Skin epidermis (tissue), 12 donors: ENCODE measurements around the gene TBC1D14.

Experiments used
- H3K27ac ChIP-seq, 21 experiments: fragments of 200-600 bp; sonication (generic) in 11 of 21; one replicate each; pipeline ENCODE4 v1.5.0; 2020; ENCODE audit warnings: mild to moderate bottlenecking in 3 of 21, inconsistent platforms in 2 of 21, moderate library complexity in 2 of 21
- H3K4me3 ChIP-seq, 7 experiments: fragments of 200-600 bp; sonication (generic) in 2 of 7; one replicate each; pipeline ENCODE4 v1.5.0; 2020; ENCODE audit warnings: inconsistent platforms in 2 of 7, mild to moderate bottlenecking in 2 of 7, moderate library complexity in 1 of 7

The TBC1D14 gene

DNA sequence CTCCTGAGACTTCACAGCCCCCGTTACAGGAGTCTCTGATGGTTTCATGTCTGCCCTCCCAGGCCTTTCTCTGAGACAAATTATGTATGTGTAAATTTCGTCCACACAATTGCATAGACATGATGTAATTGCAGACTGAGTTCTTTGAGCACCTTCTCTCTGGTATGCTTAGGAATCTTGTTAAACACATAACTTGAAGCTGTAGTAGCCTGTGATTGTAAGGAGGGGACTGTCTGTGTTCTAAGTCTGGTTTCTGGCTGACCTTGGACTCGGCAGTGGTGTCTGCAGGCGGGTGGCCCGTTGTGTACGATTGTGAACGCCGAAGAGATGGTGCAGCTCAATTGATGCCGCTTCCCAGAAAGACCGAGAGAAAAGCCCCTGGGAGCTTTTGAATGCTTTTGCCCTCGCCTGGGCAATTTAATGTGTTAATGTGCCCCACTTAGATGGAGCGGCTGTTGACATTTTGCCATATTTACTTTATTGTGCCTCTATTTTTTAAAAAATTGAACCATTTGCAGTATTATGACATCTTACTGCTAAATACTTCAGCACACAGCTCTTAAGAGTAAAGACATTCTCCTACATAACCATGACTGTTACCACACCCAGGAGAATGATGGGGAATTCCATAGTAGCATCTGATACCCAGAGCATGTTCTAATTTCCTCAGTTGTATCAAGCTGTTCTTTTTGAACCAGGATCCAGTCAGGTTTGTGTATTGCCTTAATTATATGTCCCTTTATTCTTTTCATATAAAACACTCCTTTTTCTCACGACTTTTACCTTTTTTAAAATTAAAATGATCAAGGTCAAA lies 75.2 kb downstream of the TBC1D14 start:
- Histone ChIP-seq H3K27ac (peak overlapping the region in 4 of 21 experiments; percentile 1 to 57 (median 19)), H3K4me3 (no peak overlapping the region)

DNA sequence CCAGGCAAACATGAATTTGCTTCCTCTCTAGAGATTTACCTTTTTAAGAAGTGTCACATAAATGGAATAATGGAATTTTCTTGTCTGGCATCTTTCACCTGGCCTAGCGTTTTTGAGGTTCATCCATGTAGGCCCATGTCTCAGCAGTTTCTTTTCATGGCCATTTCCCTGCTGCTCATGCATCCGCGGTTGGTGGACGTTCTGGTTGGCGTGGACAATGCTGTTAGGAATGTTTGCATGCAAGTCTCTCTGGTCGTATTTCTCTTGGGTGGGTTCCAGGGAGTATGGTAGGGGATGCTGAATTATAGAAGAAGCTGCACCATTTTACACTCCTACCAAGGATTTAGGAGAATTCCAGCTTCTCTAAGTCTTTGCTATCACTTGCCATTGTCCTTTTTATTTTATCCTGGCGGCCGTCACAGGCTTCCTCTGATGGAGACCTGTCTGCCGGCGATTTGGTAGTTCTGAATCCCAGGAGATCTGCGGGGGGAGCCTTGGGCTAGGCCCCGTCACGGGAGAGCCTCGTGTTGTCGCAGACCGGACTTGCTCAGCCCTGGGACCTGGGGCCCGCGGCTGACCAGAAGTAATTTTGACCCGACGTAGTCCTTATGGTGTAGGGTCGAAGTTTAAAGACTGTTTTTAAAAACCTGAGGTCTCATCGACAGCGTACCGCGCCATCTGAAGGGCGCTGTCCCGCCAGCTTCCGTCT lies 76.6 kb downstream of the TBC1D14 start:
- peak overlapping the region; percentile 63 to 90 (median 80) for H3K4me3 ChIP-seq
- H3K27ac ChIP-seq, result peak overlapping the region in 20 of 21 experiments; percentile 46 to 97 (median 91)

DNA sequence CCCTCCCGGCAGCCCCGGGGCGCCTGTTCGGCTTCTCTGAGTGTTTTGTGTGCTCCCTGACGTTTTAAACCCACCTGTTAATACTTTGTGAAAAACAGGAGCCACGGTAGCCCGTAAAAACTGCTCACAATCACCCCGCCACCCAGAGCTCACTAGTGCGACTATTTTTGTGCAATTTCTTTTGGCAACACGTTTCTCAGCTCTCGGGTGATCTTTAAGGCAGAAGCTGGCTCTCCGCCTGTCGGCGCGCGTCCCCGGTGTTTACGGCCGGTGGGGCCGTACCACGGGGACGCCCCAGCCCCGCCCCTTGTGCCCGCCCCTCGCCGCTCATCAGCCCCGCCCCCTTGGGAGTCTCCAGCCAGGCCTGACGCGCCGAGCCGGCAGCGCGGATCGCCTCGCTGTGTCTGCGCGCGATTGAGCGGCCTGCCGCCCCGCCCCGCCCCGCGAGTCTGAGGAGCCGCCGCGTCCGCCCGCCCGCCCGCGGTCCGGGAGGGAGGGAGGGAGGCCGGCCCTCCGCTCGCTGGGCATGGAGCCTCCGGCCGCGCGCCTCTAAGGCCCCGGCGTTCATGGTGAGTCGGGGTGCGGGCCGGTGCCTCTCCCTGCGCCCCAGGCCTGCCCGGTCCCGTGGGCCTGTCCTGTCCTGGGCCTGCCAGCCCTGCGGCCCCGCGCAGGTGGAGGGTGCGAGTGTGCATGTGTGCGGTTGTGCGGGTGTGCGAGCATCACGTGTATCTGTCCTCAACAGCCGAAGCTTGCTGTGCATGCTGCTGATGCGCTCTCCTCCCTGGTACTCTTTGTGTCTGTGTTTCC lies 77.4 kb downstream of the TBC1D14 start:
- Histone ChIP-seq H3K27ac (peak overlapping the region; percentile 64 to 97 (median 90)), H3K4me3 (peak overlapping the region; percentile 63 to 90 (median 80))

DNA sequence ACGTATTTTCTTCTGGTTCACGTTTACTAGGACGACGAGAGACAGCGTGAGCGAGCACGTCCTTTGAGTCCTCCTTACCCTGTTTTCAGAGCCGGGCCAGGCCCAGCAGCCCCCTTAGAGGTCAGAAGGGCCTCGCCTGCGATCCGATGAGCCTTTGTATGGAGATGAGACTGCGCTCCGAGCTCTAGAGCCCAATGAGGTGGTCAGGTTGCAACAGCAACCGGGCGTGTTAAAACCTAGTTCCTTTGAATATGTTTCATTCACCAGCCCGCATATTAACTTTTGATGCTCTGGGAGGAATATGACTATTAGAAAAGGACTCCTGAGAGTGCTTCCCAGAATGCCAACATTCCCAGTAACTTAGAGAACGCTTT lies 77.9 kb downstream of the TBC1D14 start:
- Histone ChIP-seq H3K4me3 (peak overlapping the region; percentile 63 to 90 (median 80)), H3K27ac (peak overlapping the region; percentile 64 to 97 (median 89))

DNA sequence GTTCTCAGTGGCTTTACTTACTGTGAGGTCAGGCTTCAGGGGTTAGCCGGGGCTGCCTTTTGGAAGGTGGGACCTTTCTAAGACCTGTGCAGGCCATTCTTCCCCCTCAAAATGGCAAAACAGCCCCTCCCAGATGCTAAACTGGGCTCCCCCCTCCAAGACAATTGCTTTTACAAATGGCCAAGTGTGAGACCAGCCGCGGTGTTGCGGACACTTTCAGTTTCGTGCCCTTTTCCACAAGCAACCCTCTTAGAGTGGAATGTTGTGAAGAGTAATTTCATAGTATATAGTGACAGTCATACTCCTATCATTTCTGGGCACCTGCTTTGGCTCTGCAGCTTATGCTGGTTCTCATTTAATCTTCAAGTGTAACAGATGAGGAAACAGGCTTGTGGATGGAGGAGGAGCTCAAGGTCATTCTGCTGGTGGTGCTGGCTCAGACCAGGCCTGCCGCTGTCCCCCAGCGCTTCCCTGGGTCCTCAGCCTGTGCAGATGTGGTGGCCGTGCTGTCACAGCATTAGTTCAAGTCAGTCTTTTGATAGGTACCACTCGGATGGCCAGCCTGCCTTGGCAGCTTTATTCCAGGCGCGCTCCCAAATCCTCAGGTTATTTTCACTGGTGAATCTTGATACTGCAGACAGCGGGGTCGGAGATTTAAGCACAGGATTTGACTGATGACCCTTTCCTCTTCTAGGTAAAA lies 78.5 kb downstream of the TBC1D14 start:
- H3K27ac ChIP-seq, result peak overlapping the region in 20 of 21 experiments; percentile 69 to 97 (median 89)

DNA sequence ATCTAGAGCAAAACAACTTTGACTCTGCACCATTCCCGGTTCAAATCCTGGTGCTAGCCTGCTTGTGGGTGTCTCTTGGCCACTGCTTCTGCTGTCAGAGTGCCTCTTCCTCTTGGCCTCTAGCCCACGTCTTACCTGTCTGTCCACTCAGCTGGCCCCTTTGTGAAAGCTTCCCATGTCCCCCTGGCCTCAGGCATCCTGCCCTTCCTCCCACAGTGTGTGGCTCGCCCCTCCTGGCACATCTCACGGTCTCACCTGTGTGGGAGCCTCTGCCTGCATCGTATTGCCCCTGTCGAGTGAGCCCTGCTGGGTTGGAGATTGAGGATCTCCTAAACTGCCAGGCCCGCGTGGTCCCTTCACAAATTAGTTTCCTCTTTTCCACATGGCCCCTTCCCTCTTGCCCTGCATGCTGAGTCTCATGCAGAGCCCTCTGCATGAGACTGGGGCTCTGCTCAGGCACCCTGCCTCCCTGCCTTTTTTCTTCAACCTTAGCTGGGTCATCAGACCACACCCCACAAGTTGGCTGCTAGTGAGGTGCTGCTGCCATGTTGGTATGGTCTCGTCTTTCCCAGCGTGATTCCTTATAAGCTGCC lies 79.8 kb downstream of the TBC1D14 start:
- Histone ChIP-seq H3K4me3 (no peak overlapping the region), H3K27ac (peak overlapping the region in 4 of 21 experiments; percentile 3 to 96 (median 53))

More for the DNA sequence above, 78.5 kb downstream of the TBC1D14 start:
- H3K4me3 ChIP-seq, result peak overlapping the region; percentile 63 to 90 (median 80)

DNA sequence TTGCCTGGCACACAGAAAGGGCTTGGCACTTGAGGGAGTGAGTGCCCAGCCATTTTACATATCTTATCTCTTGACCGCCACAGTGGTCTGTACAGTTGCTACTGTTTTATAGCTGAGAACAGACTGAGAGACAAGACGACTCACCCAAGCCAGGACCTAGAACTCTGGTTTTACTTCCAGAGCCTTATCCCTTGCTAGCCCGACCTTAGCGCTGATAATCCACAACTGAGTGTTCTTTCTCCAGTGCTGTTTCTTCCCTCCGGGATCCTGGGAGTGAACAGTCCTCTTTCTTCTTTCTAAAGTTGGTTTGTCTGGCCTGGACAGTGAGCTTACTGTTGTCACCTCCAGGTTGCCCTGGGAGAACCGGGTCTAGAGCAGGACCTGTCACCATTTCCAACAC lies 81.0 kb downstream of the TBC1D14 start:
- Histone ChIP-seq H3K4me3 (no peak overlapping the region), H3K27ac (peak overlapping the region in 9 of 21 experiments; percentile 29 to 77 (median 67))

DNA sequence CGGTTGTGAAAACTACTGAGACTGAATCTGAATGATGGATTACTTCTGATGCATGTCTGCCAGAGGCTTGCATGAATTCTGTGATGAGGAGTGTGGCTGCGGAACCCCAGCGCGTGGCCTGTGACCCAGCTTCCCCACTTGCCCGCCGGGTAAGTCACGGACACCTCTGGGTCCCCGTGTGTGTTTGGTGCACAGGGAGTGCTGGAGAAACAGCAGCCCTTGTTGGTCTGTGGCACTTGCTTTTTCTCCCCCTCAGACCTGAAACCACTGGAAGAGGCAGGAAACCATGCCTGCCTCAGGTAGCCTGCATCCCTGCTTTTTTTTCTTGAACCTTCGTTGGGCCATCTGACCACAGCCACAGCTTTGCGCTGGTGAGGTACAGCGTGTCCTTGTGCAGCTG lies 81.6 kb downstream of the TBC1D14 start:
- Histone ChIP-seq H3K27ac (peak overlapping the region in 18 of 21 experiments; percentile 7 to 77 (median 58)), H3K4me3 (peak overlapping the region in 1 of 7 experiments; percentile 8)

DNA sequence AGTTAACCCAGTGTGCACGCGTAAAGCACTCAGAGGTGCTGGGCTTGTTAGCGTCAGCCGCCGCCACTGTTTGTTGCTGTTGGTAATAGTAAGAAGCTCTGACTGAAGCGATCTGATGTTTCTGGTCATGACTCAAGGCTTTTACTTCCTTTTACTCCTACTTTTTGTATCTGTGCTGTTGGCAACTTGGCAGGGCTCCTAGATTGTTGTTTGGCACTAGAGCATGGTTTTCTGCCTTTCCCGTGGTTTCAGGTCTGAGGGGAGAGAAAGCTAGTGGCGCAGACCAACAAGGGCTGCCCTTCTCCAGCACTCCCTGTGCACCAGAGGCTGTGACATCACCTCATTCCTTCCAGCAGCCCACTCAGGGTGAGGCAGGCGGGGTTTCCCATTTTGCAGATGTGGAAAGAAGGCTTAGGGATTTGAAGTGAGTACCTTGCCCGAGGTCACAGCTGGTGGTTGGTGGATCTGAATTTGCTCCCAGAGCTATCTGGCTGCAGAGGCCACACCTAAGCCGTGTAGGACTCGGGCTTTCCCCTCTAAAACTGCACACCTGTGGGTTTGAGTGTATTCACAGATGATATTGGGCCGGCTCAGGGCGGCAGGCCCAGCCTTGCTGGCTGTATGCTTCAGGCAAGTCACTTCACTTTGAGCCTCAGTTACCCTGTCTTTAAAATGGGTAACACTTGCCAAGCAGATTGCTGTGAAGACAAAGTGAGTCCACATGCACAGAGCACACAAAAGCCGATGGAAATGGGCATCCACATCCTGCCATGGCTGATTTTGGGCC lies 82.3 kb downstream of the TBC1D14 start:
- peak overlapping the region in 18 of 21 experiments; percentile 26 to 77 (median 58) for H3K27ac ChIP-seq
- H3K4me3 ChIP-seq, result peak overlapping the region in 1 of 7 experiments; percentile 8

DNA sequence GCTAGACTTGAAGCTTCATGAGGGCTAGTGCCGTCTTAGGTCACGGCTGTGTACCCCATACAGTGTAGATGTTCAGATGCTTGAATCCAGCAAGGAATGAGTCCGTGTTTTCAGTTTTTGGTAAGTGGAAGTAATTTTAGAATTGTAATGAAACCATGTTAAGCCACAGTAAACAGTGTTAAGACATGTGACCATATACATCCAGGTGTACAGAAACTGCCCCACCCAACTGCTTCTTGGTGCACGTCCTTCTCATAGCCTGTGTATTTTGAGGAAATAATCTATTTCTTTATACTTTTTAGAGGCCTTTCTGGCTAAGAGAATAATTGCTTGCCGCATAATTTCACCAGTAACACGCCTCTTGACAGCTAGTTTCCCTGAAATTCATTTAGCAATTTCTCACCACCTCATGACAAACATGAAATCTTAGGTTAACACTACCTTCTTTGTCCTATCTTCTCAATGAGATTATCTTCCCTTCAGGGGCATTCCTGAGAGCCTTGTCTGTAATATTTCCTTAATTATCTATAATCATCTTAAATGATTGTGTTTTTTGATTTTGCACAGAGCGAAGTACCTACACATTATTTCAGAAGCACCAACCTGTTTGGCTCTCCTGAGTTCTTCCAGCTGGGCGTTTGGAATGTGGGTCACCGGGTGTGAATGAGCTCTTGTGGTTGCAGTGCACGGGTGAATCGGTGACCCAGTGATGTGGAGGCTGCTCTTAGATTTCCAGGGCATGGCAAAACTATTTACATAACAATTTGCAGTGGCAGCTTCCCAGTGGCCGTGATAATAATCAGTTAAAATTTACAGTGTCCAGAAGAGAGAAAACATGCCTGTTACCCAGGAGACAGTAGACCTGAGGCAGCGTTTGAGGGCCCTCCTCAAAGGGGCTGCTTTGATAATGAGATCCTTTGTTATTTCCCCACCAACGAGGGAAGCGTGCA lies 83.4 kb downstream of the TBC1D14 start:
- peak overlapping the region in 14 of 21 experiments; percentile 0 to 77 (median 62) for H3K27ac ChIP-seq
- H3K4me3 ChIP-seq, result no peak overlapping the region

DNA sequence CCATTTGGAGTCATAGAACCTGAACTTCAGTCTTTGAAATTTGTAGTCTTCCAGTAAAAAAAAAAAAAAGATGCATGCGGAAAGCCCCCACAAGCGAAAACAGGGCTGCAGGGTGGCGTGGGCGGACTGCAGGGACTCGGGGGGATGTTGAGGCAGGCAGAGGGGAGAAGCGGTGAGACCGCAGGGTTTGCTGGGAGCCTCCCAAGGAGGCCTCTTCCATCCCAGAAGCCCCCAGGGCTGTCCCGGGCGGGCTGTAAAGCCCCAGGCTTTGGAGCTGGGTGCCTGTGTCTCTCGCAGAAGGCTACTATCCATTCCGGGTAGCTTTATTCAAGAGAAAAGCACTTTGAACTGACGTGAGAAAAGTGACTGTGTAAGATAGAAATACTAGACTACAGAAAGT lies 86.9 kb downstream of the TBC1D14 start:
- H3K27ac ChIP-seq, result no peak overlapping the region
- H3K4me3 ChIP-seq, result no peak overlapping the region

DNA sequence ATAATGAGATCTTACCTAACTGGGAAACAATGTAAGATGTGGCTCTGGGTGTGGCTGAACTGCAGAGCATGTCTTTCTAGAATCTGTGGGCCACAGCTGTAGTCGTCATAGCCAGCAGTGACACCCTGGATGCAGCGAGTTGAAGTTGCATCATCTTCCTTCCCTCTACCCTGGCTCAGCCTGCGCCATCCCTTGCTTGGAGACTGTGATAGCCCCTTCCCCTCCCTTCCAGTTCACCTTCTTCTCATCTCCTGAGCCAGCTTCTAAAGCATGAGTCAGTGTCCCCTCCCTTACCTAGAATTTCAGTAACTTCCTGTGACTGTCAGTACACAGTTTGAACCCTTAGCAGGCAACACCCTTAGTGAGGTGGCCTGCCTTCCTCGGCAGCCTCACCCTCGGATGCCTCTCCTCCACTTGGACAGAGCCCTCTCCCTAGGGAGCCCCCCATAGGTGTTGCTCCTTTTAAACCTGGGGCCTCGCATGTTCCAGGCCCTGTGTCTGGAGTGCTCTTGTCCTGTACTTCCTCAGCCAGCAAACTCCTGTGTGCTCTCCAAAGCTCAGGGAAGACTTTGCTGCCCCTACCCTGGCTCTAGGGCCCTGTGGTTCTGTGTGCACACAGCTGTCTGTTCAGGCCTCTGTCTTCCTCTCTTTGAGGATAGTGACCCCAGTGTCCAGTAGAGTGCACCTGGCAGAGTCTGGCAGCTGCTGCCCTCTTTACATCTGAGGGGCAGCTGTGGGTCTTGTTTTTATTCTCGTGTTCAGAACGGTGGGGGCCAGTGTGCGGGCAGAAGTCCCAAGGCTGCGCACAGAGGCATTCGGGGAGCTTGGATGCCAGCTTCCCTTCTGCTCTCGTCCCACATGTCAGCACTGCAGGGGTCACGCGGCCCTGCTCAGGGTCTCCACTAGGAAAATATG lies 89.8 kb downstream of the TBC1D14 start:
- H3K4me3 ChIP-seq, result no peak overlapping the region
- peak overlapping the region in 18 of 21 experiments; percentile 12 to 74 (median 54) for H3K27ac ChIP-seq

DNA sequence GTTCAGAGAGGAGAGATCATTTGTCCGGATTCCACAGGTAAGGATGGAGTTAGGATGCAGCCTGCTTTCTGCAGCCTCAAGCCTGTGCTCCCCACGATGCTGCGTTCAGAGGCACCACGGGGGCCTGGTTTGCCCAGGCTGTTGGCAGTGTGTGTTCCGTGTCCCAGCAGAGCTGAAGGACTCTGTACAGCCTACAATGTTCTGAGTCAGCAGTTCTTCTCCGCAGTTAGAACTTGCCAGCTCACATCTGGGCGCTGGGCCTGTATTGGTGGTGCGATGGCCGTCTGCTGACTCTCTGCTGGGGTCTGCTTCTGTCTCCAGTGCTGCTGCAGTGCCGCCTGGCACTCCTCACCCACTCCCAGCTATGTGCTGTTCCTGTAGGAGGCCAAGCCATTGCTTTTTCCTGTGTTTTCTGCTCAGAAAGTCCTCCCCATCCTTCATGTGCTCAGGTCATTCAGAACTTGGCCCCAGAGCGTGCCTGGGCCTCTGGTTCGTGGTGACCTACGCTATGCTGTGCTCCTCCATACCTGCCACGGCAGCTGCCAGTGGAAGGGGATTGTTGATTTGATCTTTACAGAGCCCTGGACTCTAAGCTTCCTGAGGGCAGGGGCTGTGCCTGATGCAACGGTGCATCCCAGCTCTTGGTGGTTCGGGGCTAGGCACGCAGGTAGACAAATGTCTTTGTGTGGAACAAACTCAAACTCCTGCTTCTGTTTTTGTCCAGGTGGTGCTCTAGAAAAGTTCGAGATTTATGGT lies 91.0 kb downstream of the TBC1D14 start:
- H3K4me3 ChIP-seq, result no peak overlapping the region
- no peak overlapping the region for H3K27ac ChIP-seq

DNA sequence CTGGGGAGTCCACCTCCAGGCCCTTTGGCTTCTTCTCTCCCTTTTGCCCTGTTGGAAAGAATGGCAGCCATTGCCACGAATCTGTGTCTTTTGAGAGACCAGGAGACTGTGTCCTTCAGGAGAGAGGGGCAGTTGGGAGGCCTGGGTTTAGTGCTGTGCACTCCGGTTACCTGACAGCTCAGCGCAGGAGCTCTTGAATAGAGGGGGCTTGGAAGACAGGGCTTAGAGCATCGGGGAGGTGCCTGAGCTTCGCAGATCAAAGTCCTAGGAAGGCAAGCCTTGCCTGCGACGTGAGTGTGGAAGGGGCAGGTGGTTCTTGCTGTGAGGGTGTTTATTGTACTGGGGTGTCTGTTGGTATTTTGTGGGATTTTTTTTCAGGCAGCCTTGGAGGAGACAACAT lies 91.6 kb downstream of the TBC1D14 start:
- peak overlapping the region in 2 of 21 experiments; percentile 10 to 29 for H3K27ac ChIP-seq
- H3K4me3 ChIP-seq, result no peak overlapping the region

DNA sequence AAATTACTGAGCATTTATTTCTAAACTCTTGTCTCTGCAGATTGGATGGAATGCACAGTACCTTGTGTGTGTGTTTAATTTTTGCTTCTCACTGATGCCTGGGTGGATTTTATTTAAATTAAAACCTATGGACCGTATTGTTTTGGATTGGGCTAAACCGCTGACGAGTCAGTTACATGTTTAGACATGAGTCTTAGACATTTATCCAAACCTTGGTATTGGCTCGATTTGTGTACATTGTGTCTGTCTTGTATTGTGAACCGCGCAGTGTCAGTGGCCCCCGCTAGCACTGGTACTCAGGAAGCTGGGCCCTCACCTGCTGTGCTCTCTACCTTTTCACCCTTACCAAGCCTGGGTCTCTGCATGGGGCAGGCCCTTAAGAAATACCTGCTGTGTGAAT lies 92.7 kb downstream of the TBC1D14 start:
- Histone ChIP-seq H3K27ac (no peak overlapping the region), H3K4me3 (no peak overlapping the region)
